Cardiac muscle cell (in vitro differentiated cells and primary cell): ENCODE results near the gene NKIRAS1. TPM values are rescaled to one million over a fixed set of nuclear protein-coding genes. Genes with fewer than 3 reads are reported as not detected.
"Not testable (repeated sequence)": the region's sequence is repeated elsewhere in the genome, so short reads cannot be mapped to it uniquely, and the experiment has no call there.

ENCODE experiments used
- DNase-seq, 2 donors: peaks; one replicate each; pipeline versions ENCODE4 v3.0.0 to v3.0.0-alpha.2; 2010 to 2017; ENCODE audit warnings: low read depth in 1 of 2, low spot score in 1 of 2
- H3K27ac ChIP-seq: fragments of 200-600 bp; sonication (generic); 2 replicates; pipeline ENCODE4 v1.5.1; 2016
- H3K27me3 ChIP-seq: fragments of 200-600 bp; sonication (generic); 2 replicates; pipeline ENCODE4 v1.6.0; 2016; ENCODE audit warnings: control low read depth
- H3K36me3 ChIP-seq: fragments of 200-600 bp; sonication (generic); 2 replicates; pipeline ENCODE4 v1.5.1; 2016; ENCODE audit warnings: control low read depth
- H3K4me1 ChIP-seq: fragments of 200-600 bp; sonication (generic); 2 replicates; pipeline ENCODE4 v1.8.1; 2017; ENCODE audit warnings: low read depth, mild to moderate bottlenecking, mixed run types
- H3K4me3 ChIP-seq: fragments of 200-600 bp; sonication (generic); 2 replicates; pipeline ENCODE4 v1.5.1; 2016; ENCODE audit warnings: mild to moderate bottlenecking
- H3K9me3 ChIP-seq: fragments of 200-600 bp; sonication (generic); 2 replicates; pipeline ENCODE4 v1.5.1; 2017; ENCODE audit warnings: low read depth, mild to moderate bottlenecking, control low read depth
- polyA plus RNA-seq: library from polyadenylated mRNA; unstranded; fragments of >200 nt; fragmentation: Nextera tagmentation; extraction: Ambion mirVana; gene quantifications from 2 replicates; pipeline ENCODE4 v1.2.1, GENCODE V29; 2016
- total RNA-seq: library from RNA; depleted of rRNA; stranded (reverse); fragments of >200 nt; gene quantifications from 2 replicates; pipeline ENCODE4 v1.2.3, GENCODE V29; 2016
- TF ChIP-seq, protein P1 (sequence below): IDR thresholded peaks from 2 replicates; pipeline ENCODE4 v1.5.1; 2012; ENCODE audit warnings: low read depth, mild to moderate bottlenecking, low read length

The NKIRAS1 gene
- total and polyA plus RNA-seq, 2 experiments from 2014 or later, result 20.2 to 28.0 TPM

- peaks cover 12% of the 10 kb centered on the region for H3K4me1 ChIP-seq
- no peaks in the 10 kb centered on the region for H3K36me3 ChIP-seq
- H3K27ac ChIP-seq, result no peak overlapping the region
- no peaks in the 10 kb centered on the region for H3K27me3 ChIP-seq
- no peaks in the 10 kb centered on the region for H3K9me3 ChIP-seq
- TF ChIP-seq, protein P1, sequence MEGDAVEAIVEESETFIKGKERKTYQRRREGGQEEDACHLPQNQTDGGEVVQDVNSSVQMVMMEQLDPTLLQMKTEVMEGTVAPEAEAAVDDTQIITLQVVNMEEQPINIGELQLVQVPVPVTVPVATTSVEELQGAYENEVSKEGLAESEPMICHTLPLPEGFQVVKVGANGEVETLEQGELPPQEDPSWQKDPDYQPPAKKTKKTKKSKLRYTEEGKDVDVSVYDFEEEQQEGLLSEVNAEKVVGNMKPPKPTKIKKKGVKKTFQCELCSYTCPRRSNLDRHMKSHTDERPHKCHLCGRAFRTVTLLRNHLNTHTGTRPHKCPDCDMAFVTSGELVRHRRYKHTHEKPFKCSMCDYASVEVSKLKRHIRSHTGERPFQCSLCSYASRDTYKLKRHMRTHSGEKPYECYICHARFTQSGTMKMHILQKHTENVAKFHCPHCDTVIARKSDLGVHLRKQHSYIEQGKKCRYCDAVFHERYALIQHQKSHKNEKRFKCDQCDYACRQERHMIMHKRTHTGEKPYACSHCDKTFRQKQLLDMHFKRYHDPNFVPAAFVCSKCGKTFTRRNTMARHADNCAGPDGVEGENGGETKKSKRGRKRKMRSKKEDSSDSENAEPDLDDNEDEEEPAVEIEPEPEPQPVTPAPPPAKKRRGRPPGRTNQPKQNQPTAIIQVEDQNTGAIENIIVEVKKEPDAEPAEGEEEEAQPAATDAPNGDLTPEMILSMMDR, result no peak
- DNase-seq, result peak in 1 of 2 donors; percentile 63
- H3K4me3 ChIP-seq, result no peak overlapping the region
Observed at GRCh38 chr3:23874359-23875112, 42.3 kb downstream of the NKIRAS1 start.

DNA sequence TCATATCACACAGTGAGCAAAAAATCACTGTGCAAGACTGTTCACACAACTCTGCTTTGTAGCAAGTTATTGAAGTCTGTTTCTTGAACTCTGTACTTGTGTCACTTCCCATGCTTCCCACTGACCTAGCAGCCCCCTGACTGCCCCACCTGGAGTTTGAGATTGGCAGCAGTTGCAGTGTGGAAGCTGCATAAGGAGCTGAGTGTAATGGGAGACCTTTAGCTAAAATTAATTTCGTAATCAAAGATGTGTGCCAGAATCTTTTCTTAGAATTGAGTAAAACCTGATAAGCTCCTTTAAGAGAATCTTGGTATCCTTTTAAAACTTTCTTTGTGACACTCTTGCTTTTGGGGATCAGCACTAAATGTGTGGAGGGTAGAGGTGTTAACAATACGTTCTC, 42.8 kb downstream of the NKIRAS1 start:
- Histone ChIP-seq H3K4me3 (no peak overlapping the region), H3K9me3 (no peaks in the 10 kb centered on the region), H3K27me3 (no peaks in the 10 kb centered on the region), H3K4me1 (peaks cover 16% of the 10 kb centered on the region), H3K27ac (no peak overlapping the region), H3K36me3 (no peaks in the 10 kb centered on the region)
- DNase-seq, result peak in 1 of 2 donors; percentile 63
- TF ChIP-seq, protein P1, result no peak

GRCh38 chr3:23872330-23872729, 44.5 kb downstream of the NKIRAS1 start:
- H3K27ac ChIP-seq, result no peak overlapping the region
- H3K36me3 ChIP-seq, result no peaks in the 10 kb centered on the region
- H3K27me3 ChIP-seq, result no peaks in the 10 kb centered on the region
- no peak overlapping the region for H3K4me3 ChIP-seq
- H3K9me3 ChIP-seq, result no peaks in the 10 kb centered on the region
- peaks cover 30% of the 10 kb centered on the region for H3K4me1 ChIP-seq
- no peak for DNase-seq
- TF ChIP-seq, protein P1, result no peak

DNA sequence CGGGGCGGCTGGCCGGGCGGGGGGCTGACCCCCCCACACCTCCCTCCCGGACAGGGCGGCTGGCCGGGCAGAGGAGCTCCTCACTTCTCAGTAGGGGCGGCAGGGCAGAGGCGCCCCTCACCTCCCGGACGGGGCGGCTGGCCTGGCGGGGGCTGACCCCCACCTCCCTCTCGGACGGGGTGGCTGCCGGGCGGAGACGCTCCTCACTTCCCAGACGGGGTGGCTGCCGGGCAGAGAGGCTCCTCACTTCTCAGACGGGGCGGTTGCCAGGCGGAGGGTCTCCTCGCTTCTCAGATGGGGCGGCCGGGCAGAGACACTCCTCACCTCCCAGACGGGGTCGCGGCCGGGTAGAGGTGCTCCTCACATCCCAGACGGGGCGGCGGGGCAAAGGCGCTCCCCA, 45.4 kb downstream of the NKIRAS1 start:
- not testable (repeated sequence) for H3K36me3 ChIP-seq, H3K27me3 ChIP-seq, DNase-seq, H3K4me3 ChIP-seq, H3K27ac ChIP-seq, H3K9me3 ChIP-seq
- peaks cover 40% of the 10 kb centered on the region for H3K4me1 ChIP-seq

DNA sequence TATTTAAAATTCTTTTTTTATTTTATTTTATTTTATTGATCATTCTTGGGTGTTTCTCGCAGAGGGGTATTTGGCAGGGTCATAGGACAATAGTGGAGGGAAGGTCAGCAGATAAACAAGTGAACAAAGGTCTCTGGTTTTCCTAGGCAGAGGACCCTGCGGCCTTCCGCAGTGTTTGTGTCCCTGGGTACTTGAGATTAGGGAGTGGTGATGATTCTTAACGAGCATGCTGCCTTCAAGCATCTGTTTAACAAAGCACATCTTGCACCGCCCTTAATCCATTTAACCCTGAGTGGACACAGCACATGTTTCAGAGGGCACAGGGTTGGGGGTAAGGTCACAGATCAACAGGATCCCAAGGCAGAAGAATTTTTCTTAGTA, 46.1 kb downstream of the NKIRAS1 start:
- Histone ChIP-seq H3K27ac (peak overlapping the region; percentile 59), H3K4me1 (peaks cover 47% of the 10 kb centered on the region)
- H3K36me3 ChIP-seq, H3K9me3 ChIP-seq, DNase-seq, H3K4me3 ChIP-seq, H3K27me3 ChIP-seq: not testable (repeated sequence)

DNA sequence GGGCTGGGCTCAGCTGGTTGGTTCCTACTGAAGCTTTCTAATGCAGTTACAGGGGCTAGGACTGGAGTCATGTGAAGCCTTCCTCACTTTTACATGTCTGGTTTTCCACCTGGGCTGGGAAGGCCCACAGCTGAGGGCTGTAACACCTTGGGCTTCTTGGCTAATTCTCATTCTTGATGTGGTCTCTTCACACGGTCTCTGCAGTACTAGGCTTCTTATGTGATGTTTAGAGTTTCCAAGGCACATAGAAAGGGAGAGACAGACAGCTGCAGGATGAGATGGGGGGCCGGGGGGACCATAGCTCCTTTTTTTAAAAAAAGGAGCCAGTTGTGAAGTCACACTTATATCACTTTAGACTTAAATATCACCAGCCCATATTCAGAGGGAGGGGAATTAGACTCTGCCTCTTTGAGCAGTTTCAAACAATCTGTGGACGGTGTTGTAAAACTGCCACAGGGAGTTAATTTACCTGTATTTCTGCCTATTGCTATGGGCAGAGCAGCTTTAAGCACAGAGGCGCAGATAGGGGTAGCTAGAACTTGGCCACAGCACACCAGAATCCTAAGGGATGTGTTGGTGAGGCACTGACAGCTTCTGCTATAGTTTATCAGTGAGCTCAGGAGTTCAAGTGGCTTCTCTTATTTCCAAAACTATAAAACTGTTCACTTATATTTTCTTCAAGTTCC, 46.7 kb downstream of the NKIRAS1 start:
- DNase-seq, result peak in 1 of 2 donors; percentile 83
- no peaks in the 10 kb centered on the region for H3K27me3 ChIP-seq
- no peaks in the 10 kb centered on the region for H3K9me3 ChIP-seq
- TF ChIP-seq, protein P1, result no peak
- peak overlapping the region; percentile 9 for H3K4me3 ChIP-seq
- peaks cover 52% of the 10 kb centered on the region for H3K4me1 ChIP-seq
- H3K27ac ChIP-seq, result peak overlapping the region; percentile 59
- H3K36me3 ChIP-seq, result no peaks in the 10 kb centered on the region
